Measurements from ENCODE around the gene IL12RB1.

- TF ChIP-seq CTCF (conservative IDR thresholded peaks at IDR 0.05 in 1 of 2, IDR thresholded peaks at IDR 0.05 in 1 of 2; ENCODE audit: extremely low read depth in 1 of 2, insufficient read depth in 1 of 2, low read depth in 1 of 2, low read length in 2 of 2) (no peak), EZH2 (IDR thresholded peaks at IDR 0.05; ENCODE audit: borderline replicate concordance, low read length) (no peak)
These were observed 27.1 kb upstream of the IL12RB1 start for GRCh38 chr19:18113827-18114226.

Measured in mammary epithelial cell (primary cell).